GM12878 (cell line): ENCODE results near the gene OR52K2. TPM values are rescaled to one million over a fixed set of nuclear protein-coding genes. Genes with fewer than 3 reads are reported as not detected.

Experiments used
- ATAC-seq: fragments of 200-7000 bp; cut with Tn5 transposase; 3 replicates; pipeline ENCODE4 v1.9.1; 2020; ENCODE audit warnings: mild to moderate bottlenecking, moderate library complexity
- BruUV-seq: library from RNA; stranded (reverse); fragments of 400-500 nt; replicated peaks from 2 replicates; lab custom pipeline; 2021; lab: Mats Ljungman, UMichigan
- CTCF ChIA-PET: fragments of 300-600 bp; sonication (Branson Sonifier 250); formaldehyde crosslinking; extraction: SDS; loops from one replicate; lab custom pipeline; 2021; ENCODE audit warnings: inconsistent platforms; lab: Yijun Ruan, JAX
- POLR2A ChIA-PET: fragments of 350-600 bp; formaldehyde crosslinking; extraction: SDS; loops from one replicate; lab custom pipeline; 2021; ENCODE audit warnings: inconsistent platforms; lab: Charles Lee
- RAD21 ChIA-PET: fragments of 300-600 bp; sonication (Branson Sonifier 250); formaldehyde crosslinking; loops from one replicate; lab custom pipeline; 2023; ENCODE audit warnings: antibody characterized with exemption; ENCODE audit not compliant: unreplicated experiment; lab: Charles Lee
- SMC1A ChIA-PET: fragments of 300-600 bp; sonication (Branson Sonifier 250); formaldehyde crosslinking; loops from one replicate; lab custom pipeline; 2023; ENCODE audit not compliant: unreplicated experiment, uncharacterized antibody; lab: Charles Lee
- DNase-seq: peaks from one replicate; pipeline ENCODE4 v3.0.0-alpha.2; 2011; ENCODE audit warnings: low read depth, low spot score
- FAIRE-seq: peaks from 3 replicates; lab custom pipeline; 2011; peaks lifted over from hg19 to GRCh38; lab: Jason Lieb, UNC
- H2AFZ ChIP-seq: 2 replicates; pipeline ENCODE4 v1.6.0; 2011; ENCODE audit warnings: low read depth, low read length, control low read depth; ENCODE audit not compliant: control insufficient read depth
- H3K27ac ChIP-seq: 2 replicates; pipeline ENCODE4 v1.5.1; 2011; ENCODE audit warnings: control low read depth; ENCODE audit not compliant: control insufficient read depth, insufficient read depth
- H3K27me3 ChIP-seq, 2 experiments: replicated peaks in 1 of 2; 2 replicates each; pipeline versions ENCODE4 v1.6.0 to v1.6.1; 2011; ENCODE audit warnings: low read length in 1 of 2; ENCODE audit not compliant: control insufficient read depth in 2 of 2, insufficient read depth in 2 of 2
- H3K36me3 ChIP-seq, 2 experiments: 2 replicates each; pipeline ENCODE4 v1.5.1; 2011; ENCODE audit warnings: low read length in 1 of 2; ENCODE audit not compliant: control insufficient read depth in 2 of 2, insufficient read depth in 2 of 2
- H3K4me1 ChIP-seq: 2 replicates; pipeline ENCODE4 v1.6.1; 2011; ENCODE audit warnings: mild to moderate bottlenecking, low read length, moderate library complexity, mixed read lengths; ENCODE audit not compliant: control insufficient read depth, insufficient read depth
- H3K4me2 ChIP-seq: 2 replicates; pipeline ENCODE4 v1.6.0; 2011; ENCODE audit warnings: control low read depth; ENCODE audit not compliant: control insufficient read depth, insufficient read depth
- H3K4me3 ChIP-seq: fragments of 200-600 bp; sonication (generic); 2 replicates; pipeline ENCODE4 v1.5.1; 2016
- H3K79me2 ChIP-seq: 2 replicates; pipeline ENCODE4 v1.6.0; 2011; ENCODE audit warnings: low read length; ENCODE audit not compliant: control insufficient read depth, insufficient read depth
- H3K9ac ChIP-seq: 2 replicates; pipeline ENCODE4 v1.8.0; 2011; ENCODE audit warnings: low read length, control low read depth, mixed read lengths; ENCODE audit not compliant: control insufficient read depth, insufficient read depth
- H3K9me3 ChIP-seq: replicated peaks from 3 replicates; pipeline ENCODE4 v1.5.1; 2011; ENCODE audit warnings: mild to moderate bottlenecking, low read length; ENCODE audit not compliant: control insufficient read depth, insufficient read depth
- H4K20me1 ChIP-seq: 2 replicates; pipeline ENCODE4 v1.6.0; 2011; ENCODE audit not compliant: control insufficient read depth, insufficient read depth
- BMI1 ChIP-seq: fragments of 450-650 bp; IDR thresholded peaks from 2 replicates; pipeline ENCODE4 v1.6.1; 2016; ENCODE audit warnings: mild to moderate bottlenecking, moderate library complexity, borderline replicate concordance
- HCFC1 ChIP-seq: fragments of 150-350 bp; IDR thresholded peaks from 2 replicates; pipeline ENCODE4 v1.6.1; 2014; ENCODE audit warnings: low read length
- NFYA ChIP-seq: IDR thresholded peaks from 2 replicates; pipeline ENCODE4 v1.6.1; 2011; ENCODE audit warnings: low read depth, mild to moderate bottlenecking, low read length, improper control_type of control experiment, borderline replicate concordance
- POLR2AphosphoS2 ChIP-seq: IDR thresholded peaks from 2 replicates; pipeline ENCODE4 v1.6.1; 2011; ENCODE audit warnings: low read depth, mild to moderate bottlenecking, low read length, improper control_type of control experiment, moderate library complexity
- PRDM15 ChIP-seq: fragments of 450-650 bp; formaldehyde crosslinking; IDR thresholded peaks from 2 replicates; pipeline ENCODE4 v1.4.0; 2020; ENCODE audit warnings: mild to moderate bottlenecking, moderate library complexity
- SUPT20H ChIP-seq: IDR thresholded peaks from 2 replicates; pipeline ENCODE4 v1.6.1; 2011; ENCODE audit warnings: low read depth, mild to moderate bottlenecking, low read length, moderate library complexity, borderline replicate concordance; ENCODE audit not compliant: control insufficient read depth
- ZZZ3 ChIP-seq: IDR thresholded peaks from 2 replicates; pipeline ENCODE4 v1.6.1; 2011; ENCODE audit warnings: low read depth; ENCODE audit not compliant: control insufficient read depth, insufficient read length
- WGBS: methylation state at CpG from one replicate; pipeline ENCODE4 v1.1.6; 2016; ENCODE audit warnings: low lambda C conversion rate; ENCODE audit not compliant: insufficient replicate concordance, insufficient coverage; ENCODE audit errors: missing lambda C conversion rate; 5-methylcytosine and 5-hydroxymethylcytosine counted together
- in situ Hi-C: fragments of 300-500 bp; cut with MboI; formaldehyde crosslinking; loops from 9 replicates; pipeline ENCODE4 v1.14.3; 2018; ENCODE audit warnings: mixed read lengths
- intact Hi-C: fragments of 100-400 bp; cut with micrococcal nuclease; formaldehyde crosslinking; loops from one replicate; pipeline ENCODE4 v1.14.2; 2022; ENCODE audit not compliant: unreplicated experiment
- polyA plus RNA-seq, 11 experiments: library from polyadenylated mRNA; depleted of rRNA in 4 of 11; unstranded in 6 of 11; stranded (reverse) in 5 of 11; fragments of >200 nt; fragmentation: Nextera tagmentation in 4 of 11; fragmentation: Illumina TruSeq in 1 of 11; extraction: Ambion mirVana in 4 of 11; extraction: Trizol in 1 of 11; gene quantifications; 1 replicate in 1 of 11; 2 replicates in 10 of 11; pipeline versions ENCODE4 v1.2.1 to v1.2.3, GENCODE V29; 2011 to 2016; ENCODE audit warnings: inconsistent platforms in 2 of 11, missing spikeins in 2 of 11, low read depth in 1 of 11
- total RNA-seq, 4 experiments: library from RNA; depleted of rRNA in 3 of 4; stranded (reverse); fragments of >200 nt in 3 of 4; fragmentation: Illumina TruSeq in 1 of 4; extraction: Trizol in 1 of 4; gene quantifications; 2 replicates each; pipeline versions ENCODE4 v1.2.1 to v1.2.3, GENCODE V29; 2013 to 2021
- TF ChIP-seq, protein P1 (sequence below): fragments of 450-650 bp; IDR thresholded peaks from 2 replicates; pipeline ENCODE4 v1.6.1; 2016; ENCODE audit warnings: mild to moderate bottlenecking
- TF ChIP-seq, protein P2 (sequence below): fragments of 150-350 bp; IDR thresholded peaks from 2 replicates; pipeline ENCODE4 v1.6.1; 2014; ENCODE audit warnings: mild to moderate bottlenecking, low read depth, low read length
- TF ChIP-seq, protein P3 (sequence below): fragments of 450-650 bp; IDR thresholded peaks from 2 replicates; pipeline ENCODE4 v1.6.1; 2017; ENCODE audit warnings: mild to moderate bottlenecking, low read depth, inconsistent platforms; ENCODE audit not compliant: poor library complexity, severe bottlenecking

OR52K2 gene
- total and polyA plus RNA-seq, 10 of the 15 experiments (the other 5 are each of a cell fraction or from before 2014, with no cell fraction given): not detected

DNA sequence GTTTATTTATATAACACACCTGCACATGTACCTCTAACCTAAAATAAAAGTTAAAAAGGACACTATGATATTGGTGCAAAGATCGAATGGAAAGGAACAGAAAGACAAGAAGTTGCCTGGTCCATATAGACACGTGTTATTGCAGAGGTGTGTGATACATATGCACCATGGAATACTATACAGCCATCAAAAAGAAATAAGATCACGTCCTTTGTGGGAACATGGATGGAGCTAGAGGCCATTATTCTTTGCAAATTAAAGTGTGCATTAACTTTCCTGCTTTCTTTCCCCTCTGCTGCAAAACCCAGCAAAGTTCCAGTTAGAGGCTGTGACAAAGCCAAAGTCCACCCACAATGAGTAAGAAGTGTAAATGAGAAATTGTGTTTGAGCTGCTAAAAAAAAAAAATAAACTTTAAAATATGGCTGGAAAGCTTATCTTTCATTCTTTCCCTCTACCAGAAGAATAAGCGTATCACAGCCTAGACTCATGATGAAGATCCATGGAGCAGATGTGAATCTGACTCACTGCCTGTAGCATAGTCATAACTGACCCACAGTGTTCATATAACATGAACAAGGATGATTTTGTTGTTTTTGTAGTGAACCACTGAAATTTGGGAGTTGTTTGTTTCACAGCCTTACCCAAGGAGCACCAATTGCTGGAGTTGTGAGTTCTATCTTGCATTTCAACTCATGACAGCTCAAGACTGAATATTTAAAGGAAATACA lies 42.9 kb downstream of the OR52K2 start:
- no peak for FAIRE-seq

More for the DNA sequence above, 42.9 kb downstream of the OR52K2 start:
- no peaks in the 10 kb centered on the region for H4K20me1 ChIP-seq
- no peaks in the 10 kb centered on the region; the same call in 1 of the 2 replicates for H3K4me1 ChIP-seq
- TF ChIP-seq ZZZ3: no peak
- no peak for TF ChIP-seq PRDM15 (CRISPR knock-in tag)
- TF ChIP-seq, protein P1, sequence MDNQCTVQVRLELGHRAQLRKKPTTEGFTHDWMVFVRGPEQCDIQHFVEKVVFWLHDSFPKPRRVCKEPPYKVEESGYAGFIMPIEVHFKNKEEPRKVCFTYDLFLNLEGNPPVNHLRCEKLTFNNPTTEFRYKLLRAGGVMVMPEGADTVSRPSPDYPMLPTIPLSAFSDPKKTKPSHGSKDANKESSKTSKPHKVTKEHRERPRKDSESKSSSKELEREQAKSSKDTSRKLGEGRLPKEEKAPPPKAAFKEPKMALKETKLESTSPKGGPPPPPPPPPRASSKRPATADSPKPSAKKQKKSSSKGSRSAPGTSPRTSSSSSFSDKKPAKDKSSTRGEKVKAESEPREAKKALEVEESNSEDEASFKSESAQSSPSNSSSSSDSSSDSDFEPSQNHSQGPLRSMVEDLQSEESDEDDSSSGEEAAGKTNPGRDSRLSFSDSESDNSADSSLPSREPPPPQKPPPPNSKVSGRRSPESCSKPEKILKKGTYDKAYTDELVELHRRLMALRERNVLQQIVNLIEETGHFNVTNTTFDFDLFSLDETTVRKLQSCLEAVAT: no peak
- no peak for TF ChIP-seq POLR2AphosphoS2
- TF ChIP-seq, protein P2, sequence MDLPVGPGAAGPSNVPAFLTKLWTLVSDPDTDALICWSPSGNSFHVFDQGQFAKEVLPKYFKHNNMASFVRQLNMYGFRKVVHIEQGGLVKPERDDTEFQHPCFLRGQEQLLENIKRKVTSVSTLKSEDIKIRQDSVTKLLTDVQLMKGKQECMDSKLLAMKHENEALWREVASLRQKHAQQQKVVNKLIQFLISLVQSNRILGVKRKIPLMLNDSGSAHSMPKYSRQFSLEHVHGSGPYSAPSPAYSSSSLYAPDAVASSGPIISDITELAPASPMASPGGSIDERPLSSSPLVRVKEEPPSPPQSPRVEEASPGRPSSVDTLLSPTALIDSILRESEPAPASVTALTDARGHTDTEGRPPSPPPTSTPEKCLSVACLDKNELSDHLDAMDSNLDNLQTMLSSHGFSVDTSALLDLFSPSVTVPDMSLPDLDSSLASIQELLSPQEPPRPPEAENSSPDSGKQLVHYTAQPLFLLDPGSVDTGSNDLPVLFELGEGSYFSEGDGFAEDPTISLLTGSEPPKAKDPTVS: no peak
- TF ChIP-seq HCFC1: no peak
- TF ChIP-seq BMI1: no peak
- TF ChIP-seq NFYA: no peak
- TF ChIP-seq, protein P3, sequence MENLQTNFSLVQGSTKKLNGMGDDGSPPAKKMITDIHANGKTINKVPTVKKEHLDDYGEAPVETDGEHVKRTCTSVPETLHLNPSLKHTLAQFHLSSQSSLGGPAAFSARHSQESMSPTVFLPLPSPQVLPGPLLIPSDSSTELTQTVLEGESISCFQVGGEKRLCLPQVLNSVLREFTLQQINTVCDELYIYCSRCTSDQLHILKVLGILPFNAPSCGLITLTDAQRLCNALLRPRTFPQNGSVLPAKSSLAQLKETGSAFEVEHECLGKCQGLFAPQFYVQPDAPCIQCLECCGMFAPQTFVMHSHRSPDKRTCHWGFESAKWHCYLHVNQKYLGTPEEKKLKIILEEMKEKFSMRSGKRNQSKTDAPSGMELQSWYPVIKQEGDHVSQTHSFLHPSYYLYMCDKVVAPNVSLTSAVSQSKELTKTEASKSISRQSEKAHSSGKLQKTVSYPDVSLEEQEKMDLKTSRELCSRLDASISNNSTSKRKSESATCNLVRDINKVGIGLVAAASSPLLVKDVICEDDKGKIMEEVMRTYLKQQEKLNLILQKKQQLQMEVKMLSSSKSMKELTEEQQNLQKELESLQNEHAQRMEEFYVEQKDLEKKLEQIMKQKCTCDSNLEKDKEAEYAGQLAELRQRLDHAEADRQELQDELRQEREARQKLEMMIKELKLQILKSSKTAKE: no peak
- TF ChIP-seq SUPT20H: no peak
- TF ChIP-seq, all 136 proteins: peak for 0
- no peak overlapping the region for H3K4me3 ChIP-seq
- SMC1A ChIA-PET: interaction anchor here (1.5 to 4.3 kb wide), 2 partner anchors 305 to 310 kb away, joined by 5 to 30 read pairs; no protein-coding TSS in a partner anchor
- intact Hi-C loops: loop anchor here (5.0 kb wide), 1 partner anchor 100 kb away; the partner anchor contains the start of gene TRIM21
- 47% methylated on average over 4 of the region's 4 CpGs for WGBS
- BruUV-seq: no TSS peak
- no peak overlapping the region for H2AFZ ChIP-seq
- DNase-seq: no peak
- in situ Hi-C loops: loop anchor here (5.0 kb wide), 1 partner anchor 310 kb away; no protein-coding TSS in a partner anchor
- no peak overlapping the region for H3K27ac ChIP-seq
- ATAC-seq: no peak
- CTCF ChIA-PET: interaction anchor here (0.6 to 5.5 kb wide), 7 partner anchors 10 to 306 kb away, joined by 3 to 91 read pairs (median 3); partner anchors contain the start of gene OR52K1
- POLR2A ChIA-PET: interaction anchor here (0.6 to 0.7 kb wide), 2 partner anchors 9 to 135 kb away, joined by 3 read pairs; partner anchors contain the start of gene OR52K1
- no peaks in the 10 kb centered on the region; the same call in 1 of the 3 replicates for H3K9me3 ChIP-seq
- H3K4me2 ChIP-seq: no peak overlapping the region
- no peaks in the 10 kb centered on the region for H3K79me2 ChIP-seq
- no peaks in the 10 kb centered on the region for H3K36me3 ChIP-seq
- RAD21 ChIA-PET: interaction anchor here (1.1 to 5.2 kb wide), 4 partner anchors 24 to 305 kb away, joined by 3 to 46 read pairs (median 4); no protein-coding TSS in a partner anchor
- H3K27me3 ChIP-seq: no peaks in the 10 kb centered on the region
- no peak overlapping the region for H3K9ac ChIP-seq
